ENCODE results near the gene MPRIP.

The MPRIP gene

DNA sequence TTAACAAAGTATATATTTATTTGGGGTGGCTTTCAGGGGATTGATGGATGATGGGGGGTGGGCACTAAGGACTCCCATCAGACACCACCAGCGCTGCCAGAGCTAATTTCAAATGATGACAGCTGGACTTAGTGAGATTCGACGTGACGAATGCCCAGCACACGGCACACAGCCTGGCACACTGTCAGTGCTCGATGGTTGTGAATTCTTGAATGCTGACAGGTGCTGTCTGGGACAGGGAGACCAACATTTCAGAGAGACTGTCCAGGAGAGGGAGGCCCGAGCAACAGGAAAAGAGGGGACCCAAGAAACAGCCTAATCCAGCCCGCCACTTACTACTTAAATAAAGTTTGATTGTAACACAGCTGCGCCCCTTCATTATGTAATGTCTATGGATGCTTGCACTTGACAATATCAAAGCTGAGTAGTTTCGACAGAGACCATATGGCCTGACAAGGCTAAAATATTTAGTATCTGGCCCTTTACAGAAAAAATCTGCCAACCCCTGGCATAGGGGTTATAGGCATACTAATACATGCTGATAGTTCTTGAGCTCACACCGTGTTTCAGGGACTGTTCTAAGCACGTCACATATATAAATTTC is 6.2 kb upstream of the MPRIP start:
- no peak overlapping the region for H3K4me3 ChIP-seq (ENCODE audit: low read depth, low read length)
- no peak for DNase-seq
- no peaks in the 10 kb centered on the region for H3K36me3 ChIP-seq (replicated peaks)
- TF ChIP-seq, protein P1, sequence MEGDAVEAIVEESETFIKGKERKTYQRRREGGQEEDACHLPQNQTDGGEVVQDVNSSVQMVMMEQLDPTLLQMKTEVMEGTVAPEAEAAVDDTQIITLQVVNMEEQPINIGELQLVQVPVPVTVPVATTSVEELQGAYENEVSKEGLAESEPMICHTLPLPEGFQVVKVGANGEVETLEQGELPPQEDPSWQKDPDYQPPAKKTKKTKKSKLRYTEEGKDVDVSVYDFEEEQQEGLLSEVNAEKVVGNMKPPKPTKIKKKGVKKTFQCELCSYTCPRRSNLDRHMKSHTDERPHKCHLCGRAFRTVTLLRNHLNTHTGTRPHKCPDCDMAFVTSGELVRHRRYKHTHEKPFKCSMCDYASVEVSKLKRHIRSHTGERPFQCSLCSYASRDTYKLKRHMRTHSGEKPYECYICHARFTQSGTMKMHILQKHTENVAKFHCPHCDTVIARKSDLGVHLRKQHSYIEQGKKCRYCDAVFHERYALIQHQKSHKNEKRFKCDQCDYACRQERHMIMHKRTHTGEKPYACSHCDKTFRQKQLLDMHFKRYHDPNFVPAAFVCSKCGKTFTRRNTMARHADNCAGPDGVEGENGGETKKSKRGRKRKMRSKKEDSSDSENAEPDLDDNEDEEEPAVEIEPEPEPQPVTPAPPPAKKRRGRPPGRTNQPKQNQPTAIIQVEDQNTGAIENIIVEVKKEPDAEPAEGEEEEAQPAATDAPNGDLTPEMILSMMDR (IDR thresholded peaks at IDR 0.05; ENCODE audit: low read depth, low read length, missing control alignments): no peak
- no peaks in the 10 kb centered on the region for H3K27me3 ChIP-seq (replicated peaks)
- no peak overlapping the region for H3K27ac ChIP-seq
- in situ Hi-C loops (cut with HindIII; ENCODE audit: low pct_ligation_motif_present, low sequenced_read_pairs): no loop called here

DNA sequence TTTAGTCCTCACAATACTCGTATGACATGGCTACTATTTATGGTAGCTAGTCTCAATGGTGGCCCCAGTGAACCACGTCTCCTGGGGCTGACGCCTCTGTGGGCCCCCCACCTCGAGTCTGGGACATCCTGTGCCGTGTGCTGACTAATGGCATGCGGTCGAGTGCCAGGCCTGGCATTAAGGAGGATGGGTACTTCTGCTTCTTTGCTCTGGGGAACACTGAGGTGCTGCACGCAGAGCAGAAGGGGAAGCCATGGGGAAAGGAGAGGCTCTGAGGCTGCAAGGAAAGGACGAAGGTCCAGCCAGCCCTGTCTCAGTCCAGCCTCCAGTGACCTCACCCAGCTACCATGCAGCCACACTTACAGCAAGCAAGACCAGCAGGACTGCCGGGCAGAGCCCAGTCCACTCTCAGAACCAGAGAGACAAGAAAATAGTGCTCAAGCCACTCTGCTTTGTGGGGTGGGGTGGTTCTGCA is 5.7 kb upstream of the MPRIP start:
- Histone ChIP-seq H3K27ac (no peak overlapping the region), H3K4me3 (ENCODE audit: low read depth, low read length) (no peak overlapping the region), H3K27me3 (replicated peaks) (no peaks in the 10 kb centered on the region), H3K36me3 (replicated peaks) (no peaks in the 10 kb centered on the region)
- in situ Hi-C loops (cut with HindIII; ENCODE audit: low pct_ligation_motif_present, low sequenced_read_pairs): no loop called here
- no peak for DNase-seq
- TF ChIP-seq, protein P1 (IDR thresholded peaks at IDR 0.05; ENCODE audit: low read depth, low read length, missing control alignments): no peak

DNA sequence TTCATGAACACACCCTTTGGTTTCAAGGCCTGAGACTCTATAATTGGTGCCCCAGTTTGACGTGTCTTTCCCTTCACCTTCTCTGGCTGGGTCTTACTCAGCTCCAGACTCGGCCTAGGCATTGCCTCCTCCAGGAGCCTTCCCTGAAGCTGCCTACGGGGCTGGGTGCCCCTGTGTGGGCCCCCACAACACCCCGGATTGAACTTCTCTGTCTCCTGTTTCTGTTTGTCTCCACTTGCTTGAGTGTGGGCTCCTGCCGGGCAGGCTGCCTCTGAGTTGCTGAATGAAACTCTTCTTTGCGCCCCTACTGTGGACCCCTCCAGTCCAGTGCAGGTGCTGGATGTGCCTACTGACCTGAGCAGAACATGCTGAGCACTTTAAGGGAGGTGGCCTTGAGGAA is 2.3 kb upstream of the MPRIP start:
- TF ChIP-seq, protein P1 (IDR thresholded peaks at IDR 0.05; ENCODE audit: low read depth, low read length, missing control alignments): no peak
- Histone ChIP-seq H3K27me3 (replicated peaks) (no peaks in the 10 kb centered on the region), H3K27ac (no peak overlapping the region), H3K36me3 (replicated peaks) (no peaks in the 10 kb centered on the region), H3K4me3 (ENCODE audit: low read depth, low read length) (no peak overlapping the region)
- in situ Hi-C loops (cut with HindIII; ENCODE audit: low pct_ligation_motif_present, low sequenced_read_pairs): no loop called here
- DNase-seq: no peak

DNA sequence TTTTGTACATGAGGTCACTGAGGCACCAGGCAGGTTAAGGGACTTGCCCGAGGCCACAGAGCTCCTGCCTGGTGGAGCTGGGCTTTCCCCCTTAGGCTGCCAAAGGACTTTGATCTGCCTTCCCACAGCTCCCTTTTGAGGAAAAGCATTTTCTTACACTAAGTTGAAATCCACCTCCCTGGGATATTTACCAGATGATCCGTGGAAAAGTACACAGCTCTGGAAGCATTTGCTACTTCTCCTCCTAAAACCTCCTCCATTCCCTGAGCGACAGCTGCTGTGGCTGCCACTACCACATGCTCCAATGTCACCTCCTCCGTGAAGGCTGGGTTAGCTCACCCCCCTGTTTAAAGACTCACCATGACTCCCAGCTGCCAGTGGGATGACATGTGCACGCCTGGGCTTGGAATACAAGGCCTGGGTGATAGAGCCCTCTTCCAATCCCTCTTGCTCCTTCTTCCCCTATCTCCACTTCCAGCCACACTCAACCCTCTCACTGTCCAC is 1.2 kb upstream of the MPRIP start:
- Histone ChIP-seq H3K4me3 (ENCODE audit: low read depth, low read length) (no peak overlapping the region), H3K27me3 (replicated peaks) (no peaks in the 10 kb centered on the region), H3K36me3 (replicated peaks) (no peaks in the 10 kb centered on the region), H3K27ac (no peak overlapping the region)
- TF ChIP-seq, protein P1 (IDR thresholded peaks at IDR 0.05; ENCODE audit: low read depth, low read length, missing control alignments): no peak
- DNase-seq: peak; percentile 47
- in situ Hi-C loops (cut with HindIII; ENCODE audit: low pct_ligation_motif_present, low sequenced_read_pairs): no loop called here

DNA sequence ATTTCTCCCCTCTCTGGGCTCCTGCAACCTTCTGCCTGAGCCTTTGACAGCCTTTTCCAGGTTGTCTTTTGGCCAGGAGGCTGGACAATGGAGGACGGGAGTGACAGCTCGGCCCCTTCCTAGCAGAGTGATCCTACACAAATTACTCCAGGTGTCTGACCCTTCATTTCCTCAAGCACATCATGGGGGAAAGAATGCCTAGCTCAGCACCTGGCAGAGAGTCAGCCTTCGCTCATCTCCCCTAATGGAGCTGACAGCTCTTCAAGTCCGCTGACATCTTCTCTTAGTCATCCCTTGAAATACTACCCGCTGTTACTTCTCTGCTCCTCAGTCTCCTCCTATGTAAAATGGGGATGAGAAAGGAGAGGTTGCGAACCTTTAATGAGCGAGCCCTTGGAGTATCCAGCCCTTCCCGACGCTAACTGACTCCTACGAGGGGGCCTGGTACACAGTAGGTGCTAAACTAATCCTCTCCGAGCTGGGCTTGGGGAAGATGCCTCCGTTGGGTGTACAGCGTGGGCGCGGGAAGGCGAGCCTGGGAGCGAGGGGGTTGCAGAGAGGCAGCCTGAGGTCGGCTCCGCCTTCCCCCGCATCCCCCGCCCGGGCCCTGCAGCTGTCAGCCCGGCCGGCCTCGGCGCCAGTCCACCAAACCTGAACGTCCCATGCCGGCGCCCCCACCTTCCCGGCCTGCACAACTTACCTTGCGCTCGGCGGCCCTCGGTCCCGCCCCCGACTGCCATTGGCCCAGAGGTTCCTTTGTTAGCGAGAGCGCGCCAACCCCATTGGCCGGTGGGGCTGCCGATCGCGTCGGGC is 480 bp upstream of the MPRIP start:
- DNase-seq: peak; percentile 98
- Histone ChIP-seq H3K27me3 (replicated peaks) (no peaks in the 10 kb centered on the region), H3K27ac (peak overlapping the region; percentile 34), H3K4me3 (ENCODE audit: low read depth, low read length) (peak overlapping the region; percentile 62), H3K36me3 (replicated peaks) (no peaks in the 10 kb centered on the region)
- TF ChIP-seq, protein P1 (IDR thresholded peaks at IDR 0.05; ENCODE audit: low read depth, low read length, missing control alignments): no peak
- in situ Hi-C loops (cut with HindIII; ENCODE audit: low pct_ligation_motif_present, low sequenced_read_pairs): no loop called here
